GM12875 (cell line): ENCODE measurements around the gene MVB12A.

ENCODE experiments used
- H3K4me3 ChIP-seq: one replicate; pipeline ENCODE4 v1.5.1; 2011; ENCODE audit warnings: low read depth, low read length, control low read depth
- CTCF ChIP-seq: IDR thresholded peaks from 2 replicates; pipeline ENCODE4 v1.5.1; 2011; ENCODE audit warnings: low read depth, mild to moderate bottlenecking, control low read depth, inconsistent platforms, low read length, moderate library complexity, borderline replicate concordance; ENCODE audit not compliant: insufficient read depth

Gene MVB12A

GRCh38 chr19:17473041-17473440 lies 53.2 kb downstream of the MVB12A start:
- TF ChIP-seq CTCF = no peak
- H3K4me3 ChIP-seq = no peak overlapping the region
